HL-60 (cell line): ENCODE data around the gene MRPS31.

Source experiments
- POLR2AphosphoS5 ChIP-seq: IDR thresholded peaks from 2 replicates; pipeline ENCODE4 v1.6.1; 2012; ENCODE audit warnings: low read depth
- TF ChIP-seq, protein P1 (sequence below): IDR thresholded peaks from one replicate; pipeline ENCODE4 v1.5.1; 2011; ENCODE audit warnings: low read length, control low read depth, inconsistent platforms; ENCODE audit not compliant: insufficient read depth

DNA sequence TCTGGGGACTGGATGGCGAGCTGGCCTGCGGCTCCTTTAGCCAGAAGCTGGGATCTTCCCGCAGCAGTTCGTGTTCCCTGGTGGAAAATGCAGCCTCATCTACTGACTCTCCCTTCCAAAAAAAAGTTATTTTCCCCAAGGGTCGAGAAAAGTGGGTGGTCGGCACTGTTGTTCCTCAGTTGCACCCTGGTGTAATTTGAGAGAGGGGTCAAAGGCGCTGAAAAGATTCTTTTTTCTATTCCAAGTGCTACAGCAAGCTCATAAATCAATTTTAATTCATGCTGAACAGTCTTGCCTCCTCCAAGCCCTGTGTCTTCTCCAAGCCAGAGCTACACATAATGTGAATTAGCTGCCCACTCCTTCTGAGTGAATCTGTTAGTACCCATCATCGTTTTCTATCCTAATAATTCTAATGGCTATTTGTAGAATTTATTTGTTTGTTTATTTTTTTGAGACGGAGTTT, 19.2 kb upstream of the MRPS31 start:
- TF ChIP-seq, protein P1, sequence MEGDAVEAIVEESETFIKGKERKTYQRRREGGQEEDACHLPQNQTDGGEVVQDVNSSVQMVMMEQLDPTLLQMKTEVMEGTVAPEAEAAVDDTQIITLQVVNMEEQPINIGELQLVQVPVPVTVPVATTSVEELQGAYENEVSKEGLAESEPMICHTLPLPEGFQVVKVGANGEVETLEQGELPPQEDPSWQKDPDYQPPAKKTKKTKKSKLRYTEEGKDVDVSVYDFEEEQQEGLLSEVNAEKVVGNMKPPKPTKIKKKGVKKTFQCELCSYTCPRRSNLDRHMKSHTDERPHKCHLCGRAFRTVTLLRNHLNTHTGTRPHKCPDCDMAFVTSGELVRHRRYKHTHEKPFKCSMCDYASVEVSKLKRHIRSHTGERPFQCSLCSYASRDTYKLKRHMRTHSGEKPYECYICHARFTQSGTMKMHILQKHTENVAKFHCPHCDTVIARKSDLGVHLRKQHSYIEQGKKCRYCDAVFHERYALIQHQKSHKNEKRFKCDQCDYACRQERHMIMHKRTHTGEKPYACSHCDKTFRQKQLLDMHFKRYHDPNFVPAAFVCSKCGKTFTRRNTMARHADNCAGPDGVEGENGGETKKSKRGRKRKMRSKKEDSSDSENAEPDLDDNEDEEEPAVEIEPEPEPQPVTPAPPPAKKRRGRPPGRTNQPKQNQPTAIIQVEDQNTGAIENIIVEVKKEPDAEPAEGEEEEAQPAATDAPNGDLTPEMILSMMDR: no peak
- TF ChIP-seq POLR2AphosphoS5: no peak
